Testis (tissue), 2 donors: ENCODE measurements around the gene THRSP.

Experiments
- CTCF ChIP-seq, 3 experiments: fragments of 450-650 bp in 2 of 3; fragments of 200-600 bp in 1 of 3; sonication (generic) in 1 of 3; IDR thresholded peaks; one replicate each; pipeline ENCODE4 v1.5.1; 2016 to 2019; ENCODE audit warnings: antibody characterized with exemption in 3 of 3, mild to moderate bottlenecking in 2 of 3, moderate library complexity in 1 of 3
- POLR2A ChIP-seq: fragments of 450-650 bp; IDR thresholded peaks from one replicate; pipeline ENCODE4 v1.6.1; 2017; ENCODE audit warnings: antibody characterized with exemption, mild to moderate bottlenecking, moderate library complexity

- no peak for TF ChIP-seq POLR2A
- no peak for TF ChIP-seq CTCF (IDR thresholded peaks at IDR 0.05)
Measured at GRCh38 chr11:78061921-78062311, 1.7 kb upstream of the THRSP start.
